Measurements from ENCODE around the gene FXYD6.

DNA sequence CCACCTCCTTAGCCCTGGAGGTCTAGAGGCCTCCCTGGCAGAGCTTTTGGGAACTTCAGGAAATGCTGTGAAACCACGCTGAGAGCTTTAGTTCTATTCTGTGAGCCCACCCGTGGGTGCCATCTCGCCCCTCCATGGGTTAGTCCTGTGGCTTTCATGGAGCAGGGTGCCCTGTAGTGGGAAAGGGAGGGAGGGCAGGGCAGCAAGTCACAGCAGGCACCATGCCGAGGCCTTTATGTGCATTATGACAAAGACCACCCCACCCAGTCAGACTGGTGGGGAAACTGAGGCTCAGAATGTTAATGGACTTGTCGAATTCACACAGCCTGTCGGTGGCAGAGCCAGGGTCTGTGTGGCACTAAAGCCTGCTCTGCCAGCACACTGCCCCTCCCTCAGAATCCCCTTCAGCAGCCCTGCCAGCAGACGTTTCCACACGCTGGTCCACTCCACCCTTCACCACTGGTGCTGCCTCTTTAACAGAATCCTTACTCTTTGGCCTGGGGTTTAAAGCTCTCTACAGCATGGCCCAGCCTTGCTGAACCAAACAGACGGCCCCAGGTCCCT, 39.3 kb upstream of the FXYD6 start:
- TF ChIP-seq EP300 (IDR thresholded peaks at IDR 0.05; ENCODE audit: borderline replicate concordance) (no peak), TAF1 (IDR thresholded peaks at IDR 0.05; ENCODE audit: low read depth) (no peak), CEBPB (IDR thresholded peaks at IDR 0.05) (no peak), RAD21 (IDR thresholded peaks at IDR 0.05; ENCODE audit: low read depth) (no peak)
- TF ChIP-seq, protein P1, sequence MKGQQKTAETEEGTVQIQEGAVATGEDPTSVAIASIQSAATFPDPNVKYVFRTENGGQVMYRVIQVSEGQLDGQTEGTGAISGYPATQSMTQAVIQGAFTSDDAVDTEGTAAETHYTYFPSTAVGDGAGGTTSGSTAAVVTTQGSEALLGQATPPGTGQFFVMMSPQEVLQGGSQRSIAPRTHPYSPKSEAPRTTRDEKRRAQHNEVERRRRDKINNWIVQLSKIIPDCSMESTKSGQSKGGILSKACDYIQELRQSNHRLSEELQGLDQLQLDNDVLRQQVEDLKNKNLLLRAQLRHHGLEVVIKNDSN (IDR thresholded peaks at IDR 0.05) = no peak
- TF ChIP-seq, protein P2, sequence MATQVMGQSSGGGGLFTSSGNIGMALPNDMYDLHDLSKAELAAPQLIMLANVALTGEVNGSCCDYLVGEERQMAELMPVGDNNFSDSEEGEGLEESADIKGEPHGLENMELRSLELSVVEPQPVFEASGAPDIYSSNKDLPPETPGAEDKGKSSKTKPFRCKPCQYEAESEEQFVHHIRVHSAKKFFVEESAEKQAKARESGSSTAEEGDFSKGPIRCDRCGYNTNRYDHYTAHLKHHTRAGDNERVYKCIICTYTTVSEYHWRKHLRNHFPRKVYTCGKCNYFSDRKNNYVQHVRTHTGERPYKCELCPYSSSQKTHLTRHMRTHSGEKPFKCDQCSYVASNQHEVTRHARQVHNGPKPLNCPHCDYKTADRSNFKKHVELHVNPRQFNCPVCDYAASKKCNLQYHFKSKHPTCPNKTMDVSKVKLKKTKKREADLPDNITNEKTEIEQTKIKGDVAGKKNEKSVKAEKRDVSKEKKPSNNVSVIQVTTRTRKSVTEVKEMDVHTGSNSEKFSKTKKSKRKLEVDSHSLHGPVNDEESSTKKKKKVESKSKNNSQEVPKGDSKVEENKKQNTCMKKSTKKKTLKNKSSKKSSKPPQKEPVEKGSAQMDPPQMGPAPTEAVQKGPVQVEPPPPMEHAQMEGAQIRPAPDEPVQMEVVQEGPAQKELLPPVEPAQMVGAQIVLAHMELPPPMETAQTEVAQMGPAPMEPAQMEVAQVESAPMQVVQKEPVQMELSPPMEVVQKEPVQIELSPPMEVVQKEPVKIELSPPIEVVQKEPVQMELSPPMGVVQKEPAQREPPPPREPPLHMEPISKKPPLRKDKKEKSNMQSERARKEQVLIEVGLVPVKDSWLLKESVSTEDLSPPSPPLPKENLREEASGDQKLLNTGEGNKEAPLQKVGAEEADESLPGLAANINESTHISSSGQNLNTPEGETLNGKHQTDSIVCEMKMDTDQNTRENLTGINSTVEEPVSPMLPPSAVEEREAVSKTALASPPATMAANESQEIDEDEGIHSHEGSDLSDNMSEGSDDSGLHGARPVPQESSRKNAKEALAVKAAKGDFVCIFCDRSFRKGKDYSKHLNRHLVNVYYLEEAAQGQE (IDR thresholded peaks at IDR 0.05; ENCODE audit: low read depth) = no peak

Measured in Ishikawa (cell line).